Cardiac muscle cell (in vitro differentiated cells and primary cell): ENCODE measurements around the gene RFNG. TPM values are rescaled to one million over a fixed set of nuclear protein-coding genes. Genes with fewer than 3 reads are reported as not detected.

Experiments
- DNase-seq, 2 donors: peaks; one replicate each; pipeline versions ENCODE4 v3.0.0 to v3.0.0-alpha.2; 2010 to 2017; ENCODE audit warnings: low read depth in 1 of 2, low spot score in 1 of 2
- H3K27ac ChIP-seq: fragments of 200-600 bp; sonication (generic); 2 replicates; pipeline ENCODE4 v1.5.1; 2016
- H3K27me3 ChIP-seq: fragments of 200-600 bp; sonication (generic); 2 replicates; pipeline ENCODE4 v1.6.0; 2016; ENCODE audit warnings: control low read depth
- H3K36me3 ChIP-seq: fragments of 200-600 bp; sonication (generic); 2 replicates; pipeline ENCODE4 v1.5.1; 2016; ENCODE audit warnings: control low read depth
- H3K4me1 ChIP-seq: fragments of 200-600 bp; sonication (generic); 2 replicates; pipeline ENCODE4 v1.8.1; 2017; ENCODE audit warnings: low read depth, mild to moderate bottlenecking, mixed run types
- H3K4me3 ChIP-seq: fragments of 200-600 bp; sonication (generic); 2 replicates; pipeline ENCODE4 v1.5.1; 2016; ENCODE audit warnings: mild to moderate bottlenecking
- H3K9me3 ChIP-seq: fragments of 200-600 bp; sonication (generic); 2 replicates; pipeline ENCODE4 v1.5.1; 2017; ENCODE audit warnings: low read depth, mild to moderate bottlenecking, control low read depth
- polyA plus RNA-seq: library from polyadenylated mRNA; unstranded; fragments of >200 nt; fragmentation: Nextera tagmentation; extraction: Ambion mirVana; gene quantifications from 2 replicates; pipeline ENCODE4 v1.2.1, GENCODE V29; 2016
- total RNA-seq: library from RNA; depleted of rRNA; stranded (reverse); fragments of >200 nt; gene quantifications from 2 replicates; pipeline ENCODE4 v1.2.3, GENCODE V29; 2016
- TF ChIP-seq, protein P1 (sequence below): IDR thresholded peaks from 2 replicates; pipeline ENCODE4 v1.5.1; 2012; ENCODE audit warnings: low read depth, mild to moderate bottlenecking, low read length

RFNG gene
- total and polyA plus RNA-seq, 2 experiments from 2014 or later: 94.6 to 98.3 TPM

DNA sequence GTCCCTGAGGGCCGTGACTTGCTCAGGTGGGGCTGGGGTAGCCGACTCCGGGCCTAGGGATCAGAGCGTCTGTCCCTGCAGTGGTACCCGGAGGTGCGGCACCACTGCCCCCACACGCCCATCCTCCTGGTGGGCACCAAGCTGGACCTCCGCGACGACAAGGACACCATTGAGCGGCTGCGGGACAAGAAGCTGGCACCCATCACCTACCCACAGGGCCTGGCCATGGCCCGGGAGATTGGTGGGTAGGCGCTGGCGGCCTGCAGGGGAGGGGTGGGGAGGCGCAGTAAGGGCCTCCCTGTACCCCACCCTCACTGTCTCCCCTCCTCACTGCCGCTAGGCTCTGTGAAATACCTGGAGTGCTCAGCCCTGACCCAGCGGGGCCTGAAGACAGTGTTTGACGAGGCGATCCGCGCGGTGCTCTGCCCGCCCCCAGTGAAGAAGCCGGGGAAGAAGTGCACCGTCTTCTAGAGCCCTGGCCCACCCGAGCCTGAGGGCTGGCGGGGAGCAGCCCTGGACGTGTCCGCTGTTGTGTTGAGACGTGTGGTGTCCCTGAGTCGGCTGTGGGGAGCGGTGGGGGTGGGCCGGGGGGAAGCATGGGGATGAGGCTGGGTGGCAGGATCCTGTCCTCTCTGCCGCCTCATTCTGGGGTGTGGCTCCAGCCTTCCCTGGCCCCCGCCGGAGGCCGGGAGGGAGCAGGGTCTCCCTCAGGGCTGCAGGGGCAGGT, 18.1 kb downstream of the RFNG start:
- DNase-seq: no peak
- TF ChIP-seq, protein P1, sequence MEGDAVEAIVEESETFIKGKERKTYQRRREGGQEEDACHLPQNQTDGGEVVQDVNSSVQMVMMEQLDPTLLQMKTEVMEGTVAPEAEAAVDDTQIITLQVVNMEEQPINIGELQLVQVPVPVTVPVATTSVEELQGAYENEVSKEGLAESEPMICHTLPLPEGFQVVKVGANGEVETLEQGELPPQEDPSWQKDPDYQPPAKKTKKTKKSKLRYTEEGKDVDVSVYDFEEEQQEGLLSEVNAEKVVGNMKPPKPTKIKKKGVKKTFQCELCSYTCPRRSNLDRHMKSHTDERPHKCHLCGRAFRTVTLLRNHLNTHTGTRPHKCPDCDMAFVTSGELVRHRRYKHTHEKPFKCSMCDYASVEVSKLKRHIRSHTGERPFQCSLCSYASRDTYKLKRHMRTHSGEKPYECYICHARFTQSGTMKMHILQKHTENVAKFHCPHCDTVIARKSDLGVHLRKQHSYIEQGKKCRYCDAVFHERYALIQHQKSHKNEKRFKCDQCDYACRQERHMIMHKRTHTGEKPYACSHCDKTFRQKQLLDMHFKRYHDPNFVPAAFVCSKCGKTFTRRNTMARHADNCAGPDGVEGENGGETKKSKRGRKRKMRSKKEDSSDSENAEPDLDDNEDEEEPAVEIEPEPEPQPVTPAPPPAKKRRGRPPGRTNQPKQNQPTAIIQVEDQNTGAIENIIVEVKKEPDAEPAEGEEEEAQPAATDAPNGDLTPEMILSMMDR: no peak
- H3K4me3 ChIP-seq: no peak overlapping the region
- no peaks in the 10 kb centered on the region for H3K9me3 ChIP-seq
- no peaks in the 10 kb centered on the region for H3K36me3 ChIP-seq
- H3K27ac ChIP-seq: no peak overlapping the region
- peaks cover 8% of the 10 kb centered on the region for H3K4me1 ChIP-seq
- no peaks in the 10 kb centered on the region for H3K27me3 ChIP-seq

DNA sequence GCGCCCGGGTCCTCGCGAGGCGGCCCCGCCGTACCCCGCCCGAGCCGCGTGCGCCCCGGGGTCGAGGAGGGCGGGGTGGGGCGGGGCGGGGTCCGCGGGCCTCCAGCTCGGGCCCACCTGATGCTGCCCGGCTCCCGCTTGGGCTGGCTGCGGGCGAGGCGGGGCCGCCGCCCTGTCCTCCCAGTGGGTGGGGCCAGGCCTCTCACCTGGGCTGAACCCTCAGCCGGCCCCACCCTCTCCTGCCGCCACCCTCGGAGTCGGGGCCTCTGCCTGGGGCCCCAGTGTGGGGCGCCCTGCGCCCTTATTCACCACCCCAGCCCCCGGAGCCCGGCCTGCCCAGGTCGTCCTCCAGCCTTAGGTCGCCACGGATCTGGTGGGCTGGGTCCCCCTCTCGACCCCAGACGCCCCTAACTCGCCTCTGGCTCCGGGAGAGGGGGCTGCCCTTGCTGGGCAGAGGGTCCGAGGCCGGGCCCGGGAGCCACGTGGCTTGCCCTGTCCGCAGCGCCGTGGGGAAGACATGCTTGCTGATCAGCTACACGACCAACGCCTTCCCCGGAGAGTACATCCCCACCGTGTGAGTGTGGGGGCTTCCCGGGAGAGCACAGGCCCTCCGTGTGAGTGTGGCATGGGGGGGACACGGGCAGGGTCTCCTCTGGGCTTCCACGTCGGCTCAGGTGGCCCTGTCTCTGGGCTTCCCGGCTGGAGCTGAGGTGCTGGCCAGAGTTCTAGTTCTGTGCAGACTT, 19.6 kb downstream of the RFNG start:
- DNase-seq: peak in 1 of 2 donors; percentile 43
- peak overlapping the region; percentile 44 for H3K4me3 ChIP-seq
- H3K9me3 ChIP-seq: no peaks in the 10 kb centered on the region
- no peaks in the 10 kb centered on the region for H3K27me3 ChIP-seq
- peaks cover 8% of the 10 kb centered on the region for H3K4me1 ChIP-seq
- TF ChIP-seq, protein P1: no peak
- H3K36me3 ChIP-seq: no peaks in the 10 kb centered on the region
- no peak overlapping the region for H3K27ac ChIP-seq

DNA sequence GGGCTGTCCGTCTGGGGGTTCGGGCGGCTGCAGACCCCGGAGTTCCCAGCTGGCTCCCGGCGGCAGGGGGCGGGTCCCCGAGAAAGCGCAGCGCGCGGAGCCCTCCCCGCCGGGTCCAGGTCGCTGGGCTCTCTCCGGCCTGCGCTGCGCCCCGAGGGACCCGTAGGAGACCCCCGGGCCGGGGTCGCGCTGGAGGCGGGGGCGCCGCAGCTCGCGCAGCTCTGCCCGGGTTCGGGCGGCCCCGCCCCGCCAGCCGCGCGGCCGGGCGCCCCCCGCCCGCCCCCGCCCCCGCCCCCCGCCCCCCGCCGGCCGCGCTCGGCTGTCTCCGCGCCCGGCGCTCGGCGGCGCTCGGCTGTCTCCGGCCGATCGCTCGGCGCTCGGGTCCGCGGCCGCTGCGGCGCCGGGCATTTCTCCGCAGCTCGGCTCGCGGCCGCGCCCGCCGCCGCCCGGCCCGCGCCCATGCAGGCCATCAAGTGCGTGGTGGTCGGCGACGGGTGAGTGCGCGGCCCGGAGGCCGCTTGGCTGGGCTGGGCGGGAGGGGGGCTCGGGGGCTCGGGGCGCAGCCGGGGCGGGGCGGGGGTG, 20.2 kb downstream of the RFNG start, which contains the start of gene RAC3:
RAC3 (plus strand) TSS at position 376 of the 582 bp plus-strand sequence; CDS start at position 460, 84 bp downstream.
- Histone ChIP-seq H3K27me3 (no peaks in the 10 kb centered on the region), H3K9me3 (no peaks in the 10 kb centered on the region), H3K4me1 (peaks cover 4% of the 10 kb centered on the region), H3K4me3 (peak within 1 kb of the TSS; percentile 77), H3K27ac (peak within 1 kb of the TSS; percentile 16), H3K36me3 (no peaks in the 10 kb centered on the region)
- DNase-seq: peak; percentile 41 to 80
- TF ChIP-seq, protein P1: no peak

DNA sequence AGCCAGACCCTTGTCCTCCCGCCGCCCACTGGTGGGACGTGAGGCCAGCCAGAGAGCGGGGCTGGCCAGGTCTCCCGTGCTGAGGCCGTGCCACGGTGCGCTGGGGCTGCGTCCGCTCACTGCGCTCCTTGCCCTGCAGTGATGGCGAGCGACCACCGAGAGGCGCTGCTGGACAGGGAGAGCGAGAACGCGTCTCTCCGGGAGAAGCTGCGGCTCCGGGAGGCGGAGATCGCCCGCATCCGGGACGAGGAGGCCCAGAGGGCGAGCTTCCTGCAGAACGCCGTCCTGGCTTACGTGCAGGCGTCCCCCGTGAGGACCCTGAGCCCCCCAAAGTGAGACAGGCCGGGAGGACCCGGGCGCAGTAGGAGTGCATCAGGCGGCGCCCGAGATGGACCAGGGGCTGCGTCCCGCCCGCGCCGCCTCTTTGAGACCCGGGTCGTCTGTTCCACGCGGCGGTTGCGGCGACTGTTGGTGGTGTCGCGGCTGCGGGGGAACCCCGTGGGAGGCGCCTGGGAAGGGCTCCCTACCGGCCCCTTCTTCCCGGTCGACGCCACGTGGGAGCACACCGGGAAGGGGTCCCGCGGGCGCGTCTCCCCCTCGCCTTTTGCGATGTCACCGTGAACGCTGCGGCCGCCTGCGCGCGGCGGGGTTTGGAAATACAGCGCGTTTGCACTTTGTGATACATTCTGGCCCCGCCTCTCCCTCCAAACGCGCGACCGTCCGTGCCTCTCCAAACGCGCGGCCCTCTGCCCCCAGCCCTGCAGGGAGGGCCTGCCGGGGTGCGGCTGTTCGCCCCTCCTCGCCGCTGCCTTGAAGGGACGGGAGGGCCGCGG, 20.9 kb downstream of the RFNG start:
- no peaks in the 10 kb centered on the region for H3K36me3 ChIP-seq
- H3K27ac ChIP-seq: peak overlapping the region; percentile 16
- H3K4me1 ChIP-seq: no peaks in the 10 kb centered on the region
- no peaks in the 10 kb centered on the region for H3K27me3 ChIP-seq
- peak overlapping the region; percentile 77 for H3K4me3 ChIP-seq
- TF ChIP-seq, protein P1: peak; percentile 39
- no peaks in the 10 kb centered on the region for H3K9me3 ChIP-seq
- peak; percentile 89 to 91 for DNase-seq

DNA sequence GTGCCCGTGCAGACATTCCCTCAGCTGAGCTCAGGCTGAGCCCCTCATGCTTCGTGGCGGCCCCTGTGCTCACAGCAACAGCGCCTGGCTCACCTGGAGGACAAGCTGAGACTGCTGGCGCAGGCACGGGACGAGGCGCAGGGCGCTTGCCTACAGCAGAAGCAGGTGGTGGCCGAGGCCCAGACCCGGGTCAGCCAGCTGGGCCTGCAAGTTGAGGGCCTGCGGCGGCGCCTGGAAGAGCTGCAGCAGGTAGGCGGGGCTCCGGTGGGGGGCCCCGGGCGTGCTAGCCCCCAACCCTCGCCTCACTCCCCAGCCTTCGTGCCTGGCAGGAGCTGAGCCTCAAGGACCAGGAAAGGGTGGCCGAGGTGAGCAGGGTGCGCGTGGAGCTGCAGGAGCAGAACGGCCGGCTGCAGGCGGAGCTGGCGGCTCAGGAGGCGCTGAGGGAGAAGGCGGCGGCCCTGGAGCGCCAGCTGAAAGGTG, 21.6 kb downstream of the RFNG start:
- Histone ChIP-seq H3K36me3 (no peaks in the 10 kb centered on the region), H3K9me3 (no peaks in the 10 kb centered on the region), H3K4me3 (no peak overlapping the region), H3K4me1 (no peaks in the 10 kb centered on the region), H3K27ac (no peak overlapping the region), H3K27me3 (no peaks in the 10 kb centered on the region)
- TF ChIP-seq, protein P1: no peak
- DNase-seq: no peak
